ENCODE results near the gene XRCC3. TPM values are rescaled to one million over a fixed set of nuclear protein-coding genes. Genes with fewer than 3 reads are reported as not detected.
A peak's percentile ranks its signal among the peaks of the same experiment; 100 is the strongest.

Gene XRCC3
- total RNA-seq, 1 donor from 2014 or later, result 7.0 TPM

DNA sequence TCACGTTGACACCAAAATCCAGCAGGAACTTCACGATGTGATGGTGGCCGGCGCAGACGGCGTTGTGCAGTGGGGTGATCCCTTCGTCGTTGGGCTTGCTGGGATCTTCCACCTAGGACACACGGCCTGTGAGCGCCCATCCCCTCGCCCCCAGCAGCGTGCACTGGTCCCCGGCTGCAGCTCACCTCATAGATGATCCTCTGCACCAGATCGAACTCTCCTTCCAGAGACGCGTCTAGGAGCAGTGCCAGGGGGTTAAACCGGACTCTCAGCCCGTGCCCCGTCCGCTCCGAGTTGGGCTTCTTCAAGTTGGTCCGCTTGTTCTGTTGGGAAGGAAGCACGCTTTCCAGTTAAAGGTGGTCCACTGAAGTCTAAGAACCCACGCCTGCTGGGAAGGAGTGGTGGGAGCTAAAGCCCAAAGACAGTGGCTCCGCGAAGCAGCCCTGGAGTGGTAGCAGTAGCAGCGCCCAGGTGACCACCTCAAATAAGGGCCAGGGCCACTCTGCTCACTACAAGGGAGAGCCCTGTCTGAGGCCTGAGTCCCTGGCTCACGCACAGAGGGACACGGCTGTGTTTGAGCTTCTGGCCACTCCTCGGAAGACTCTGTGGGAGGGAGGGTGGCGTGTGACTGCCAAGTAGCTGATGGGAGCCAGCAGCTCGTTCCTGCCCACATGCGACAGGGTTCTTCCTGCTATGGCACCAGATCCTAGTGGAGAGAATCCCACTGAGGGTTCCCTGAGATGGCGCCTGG is 23.6 kb upstream of the XRCC3 start:
- DNase-seq, result peak; percentile 47

DNA sequence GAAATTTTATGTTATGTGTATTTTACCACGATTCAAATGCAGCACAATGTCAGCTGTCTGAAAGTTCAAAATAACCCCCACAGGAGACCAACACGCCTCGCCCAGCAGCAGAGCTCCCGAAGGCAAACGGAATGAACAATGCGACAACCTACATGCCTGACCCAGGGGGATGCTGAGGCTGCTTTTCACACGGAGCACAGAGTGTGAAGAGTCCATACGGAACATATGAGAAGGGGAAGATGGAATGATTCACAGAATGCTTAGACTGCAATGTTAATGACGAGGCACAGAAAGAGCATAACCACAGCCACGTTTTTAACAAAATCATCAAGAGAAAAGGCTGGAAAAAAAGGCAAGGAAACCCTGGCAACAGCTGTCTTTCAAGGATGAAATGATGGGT is 22.9 kb upstream of the XRCC3 start:
- DNase-seq, result no peak

DNA sequence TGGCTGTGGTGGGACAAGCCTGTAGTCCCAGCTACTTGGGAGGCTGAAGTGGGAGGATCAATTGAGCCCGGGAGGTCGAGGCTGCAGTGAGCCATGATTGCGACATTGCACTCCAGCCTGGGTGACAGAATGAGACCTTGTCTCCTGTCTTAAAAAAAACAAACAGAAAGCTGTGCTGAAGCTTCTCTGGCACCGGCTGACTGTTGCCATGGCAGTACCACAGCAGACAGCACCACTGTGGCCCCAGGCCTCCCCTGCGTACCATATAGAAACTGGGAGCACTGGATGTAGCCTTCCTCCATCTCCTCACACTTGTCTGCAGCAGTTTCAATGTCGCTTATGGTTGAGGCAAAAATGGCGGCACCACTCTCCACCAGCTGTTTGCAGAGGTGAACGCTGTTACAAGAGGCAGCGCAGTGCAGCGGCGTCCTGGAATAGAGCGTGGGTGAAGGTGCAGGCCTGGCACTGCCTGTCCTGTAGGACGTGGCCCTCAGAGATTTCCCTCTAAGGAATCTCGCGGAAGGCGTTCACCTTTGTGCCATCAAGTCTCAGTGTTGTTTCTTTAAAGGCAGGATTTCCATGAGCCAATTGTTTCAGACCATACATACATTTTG is 22.3 kb upstream of the XRCC3 start:
- DNase-seq, result no peak

DNA sequence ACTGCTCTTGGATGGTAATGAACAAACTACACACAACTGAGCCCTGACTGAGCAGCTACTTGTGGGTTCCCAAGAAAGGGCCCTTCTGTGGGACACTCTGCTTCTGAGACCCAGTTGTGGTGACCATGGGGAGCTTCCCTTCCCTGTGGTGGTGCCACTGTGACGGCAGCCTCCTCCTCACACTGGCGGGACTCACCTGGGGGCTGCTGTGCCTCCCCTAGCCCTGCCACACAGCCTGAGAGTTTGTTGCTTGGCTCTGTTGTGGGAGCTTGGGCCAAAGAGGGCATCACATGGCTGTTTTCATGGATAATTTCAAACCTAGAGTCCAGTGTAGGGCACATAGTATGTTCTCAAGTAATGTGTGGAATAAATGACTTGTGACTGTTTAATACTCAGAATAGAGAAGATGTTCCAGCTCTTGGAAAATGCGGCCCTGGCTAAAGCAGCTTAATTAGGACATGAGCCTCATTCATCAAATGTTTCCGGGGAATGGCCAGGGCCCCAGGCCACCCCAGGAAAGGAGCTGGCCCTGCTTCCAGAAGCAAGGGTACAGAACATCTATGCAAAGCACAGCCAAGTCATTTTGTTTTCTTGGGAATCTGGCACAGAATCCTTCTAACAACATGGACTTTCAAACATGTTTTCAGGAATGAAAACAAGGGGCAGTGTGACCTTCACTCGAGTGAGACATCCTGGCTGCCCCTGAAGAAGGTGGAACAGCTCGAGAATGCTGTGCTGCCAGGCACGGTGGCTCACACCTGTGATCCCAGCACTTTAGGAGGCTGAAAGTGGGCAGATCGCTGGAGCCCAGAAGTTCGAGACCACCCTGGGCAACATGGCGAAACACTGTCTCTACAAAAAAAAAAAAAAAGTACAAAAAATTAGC is 21.5 kb upstream of the XRCC3 start:
- no peak for DNase-seq

DNA sequence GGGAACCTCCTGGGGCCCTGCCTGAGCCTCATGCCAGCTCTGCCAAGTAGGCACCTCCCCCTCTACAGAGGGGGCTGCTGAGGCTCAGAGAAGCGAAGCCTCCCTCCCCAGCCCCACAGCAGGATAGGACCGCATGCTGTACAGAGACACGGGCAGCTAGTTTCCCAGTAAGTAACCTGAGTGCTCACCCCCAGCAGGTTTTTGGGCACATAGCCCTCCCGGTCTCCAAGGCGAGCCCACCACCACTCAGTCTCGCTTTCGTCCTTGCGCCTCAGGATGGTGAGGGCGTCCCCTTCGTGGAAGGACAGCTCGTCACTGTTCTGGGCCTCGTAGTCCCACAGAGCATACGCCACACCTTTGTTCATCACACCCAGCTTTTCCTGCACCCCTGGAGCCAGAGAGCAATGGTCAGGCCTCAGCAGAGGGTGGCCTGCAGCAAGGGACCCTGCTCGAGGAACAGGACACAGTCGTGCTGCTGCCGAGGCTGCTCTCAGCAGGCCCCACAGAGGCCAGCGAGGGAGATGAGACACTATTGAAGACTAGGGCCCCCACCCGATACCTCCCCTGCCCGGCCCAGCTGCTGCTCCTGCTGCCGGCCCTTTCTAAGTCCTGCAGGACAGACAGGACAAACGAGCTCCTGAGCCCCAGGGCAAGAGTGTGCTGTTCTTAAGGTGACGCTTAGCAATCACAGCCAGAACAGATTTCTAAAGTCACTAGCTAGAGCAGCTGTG is 20.7 kb upstream of the XRCC3 start:
- no peak for DNase-seq

DNA sequence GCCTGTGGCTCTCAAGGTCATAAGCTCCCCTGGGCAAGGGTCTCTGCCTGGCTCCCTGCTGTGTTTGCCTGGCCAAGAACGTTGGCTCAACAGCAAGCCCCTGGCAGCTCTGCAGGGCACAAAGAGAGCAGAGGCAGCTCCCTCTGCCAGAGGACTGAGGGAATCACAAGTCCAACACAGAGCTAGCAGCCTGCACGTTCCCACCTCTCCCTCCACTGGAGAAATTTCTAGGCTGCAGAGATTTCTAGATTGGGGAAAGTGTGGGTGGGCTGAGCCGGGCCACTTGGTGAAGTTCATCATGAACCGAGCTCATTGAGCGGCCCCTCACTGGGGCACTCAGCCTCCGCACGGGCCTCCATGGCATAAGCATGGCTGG is 20.2 kb upstream of the XRCC3 start:
- DNase-seq, result no peak

DNA sequence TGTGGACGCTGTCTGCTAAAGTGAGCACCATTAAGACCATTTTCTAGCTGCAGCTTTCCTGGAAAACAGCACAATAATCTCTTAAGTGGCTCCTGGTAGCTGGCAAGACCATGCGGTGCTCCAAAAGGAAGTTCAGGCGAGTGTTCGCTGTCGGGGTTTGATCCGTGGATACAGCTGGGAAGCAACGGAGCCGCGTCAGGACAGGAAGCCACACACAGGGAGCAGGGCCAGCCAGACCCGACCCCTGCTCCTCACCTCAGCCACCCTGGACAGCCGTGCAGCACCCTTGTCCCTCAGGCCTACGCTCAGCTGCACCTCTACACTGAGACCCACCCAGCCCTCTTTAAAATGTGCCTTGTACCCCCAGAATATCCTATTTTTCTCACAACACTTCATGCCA is 19.8 kb upstream of the XRCC3 start:
- DNase-seq, result no peak

DNA sequence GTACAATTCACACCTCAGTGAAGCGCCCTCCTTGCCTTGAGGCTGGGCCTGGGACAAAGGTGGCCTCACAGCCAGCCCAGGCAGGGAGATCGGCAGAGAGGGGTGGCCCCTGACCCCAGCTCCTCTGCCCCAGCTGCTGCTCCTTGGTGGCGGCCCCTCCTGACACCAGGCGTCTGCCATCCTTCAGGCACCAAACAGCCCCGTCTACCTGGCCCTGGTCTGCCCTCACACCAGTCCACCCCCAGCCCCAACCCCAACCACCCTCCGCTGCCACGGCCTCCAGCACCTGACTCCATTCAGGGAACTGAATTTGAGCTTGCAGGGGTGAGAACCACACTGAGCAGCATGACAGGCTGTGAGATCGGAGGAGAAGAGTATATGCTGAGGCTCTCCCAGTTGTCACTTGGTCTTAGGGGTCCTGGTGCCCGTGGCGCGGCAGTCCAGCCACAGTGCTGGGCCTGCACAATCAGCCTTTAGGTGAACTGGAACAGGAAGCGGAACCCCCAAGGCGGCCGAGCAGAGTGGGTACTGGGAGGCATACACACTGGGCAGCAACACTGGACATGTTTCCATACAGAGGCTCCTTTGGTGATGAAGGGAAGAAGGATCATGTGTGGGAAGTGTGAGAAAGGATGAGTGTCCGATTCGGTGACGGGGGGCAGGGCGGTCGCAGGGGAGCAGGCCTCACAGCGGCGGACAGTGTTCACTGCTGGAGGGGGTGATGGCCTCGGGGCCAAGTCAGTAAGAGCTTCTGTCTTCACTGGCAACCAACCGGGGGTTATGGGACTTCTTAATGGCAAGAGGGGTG is 19.0 kb upstream of the XRCC3 start:
- no peak for DNase-seq

DNA sequence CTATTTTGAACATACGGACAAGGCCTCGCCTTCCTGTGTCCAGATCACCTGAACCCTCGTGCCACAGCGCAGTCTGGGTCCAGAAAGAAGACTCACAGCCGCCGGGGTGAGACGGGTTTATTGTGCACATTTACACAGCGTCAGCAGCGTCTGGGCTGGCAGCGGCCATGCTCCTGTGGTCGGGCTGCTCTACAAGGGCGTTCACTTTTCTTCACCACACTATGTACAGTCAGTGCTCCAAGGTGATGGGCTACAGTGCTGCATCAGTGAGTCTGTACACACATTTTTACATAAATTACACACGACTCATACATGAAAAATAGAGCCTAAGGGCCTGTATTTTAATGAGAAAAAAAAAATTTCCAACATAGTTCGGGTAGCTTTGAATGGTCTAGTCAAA is 18.4 kb upstream of the XRCC3 start:
- DNase-seq, result no peak

DNA sequence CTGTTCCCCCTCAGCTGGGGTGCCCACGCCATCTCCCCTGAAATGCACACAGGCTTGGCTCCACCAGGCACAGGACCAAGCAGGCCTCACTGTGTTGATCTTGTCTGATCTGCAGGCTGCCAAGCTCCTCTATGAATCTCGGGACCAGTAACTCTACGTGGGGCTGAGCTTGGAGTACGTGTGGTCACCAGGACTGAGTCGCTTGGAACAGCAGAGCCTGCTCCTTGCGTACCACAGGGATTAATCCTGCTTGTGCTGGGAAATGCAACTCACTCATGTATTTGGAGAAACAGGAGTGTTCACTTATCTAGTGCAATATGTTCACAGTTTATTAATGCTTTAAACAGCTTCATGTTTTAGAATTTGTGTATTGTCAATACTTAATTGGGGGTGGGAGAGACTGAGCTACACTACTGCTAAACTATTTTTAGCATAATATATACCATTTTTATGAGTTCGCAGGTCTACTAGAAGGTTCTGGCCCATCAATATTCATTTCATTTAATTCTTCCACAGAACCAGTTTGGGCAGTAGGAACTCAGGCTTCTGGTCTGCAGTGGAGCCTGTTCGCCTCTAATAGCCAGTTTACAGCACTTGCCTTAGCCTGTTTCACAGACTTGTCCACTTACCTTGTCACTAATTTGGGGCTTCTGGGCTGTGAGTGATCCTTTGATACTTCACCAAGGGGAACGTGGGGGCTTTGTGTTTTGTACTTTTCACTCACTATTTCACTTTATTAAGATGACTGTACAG is 17.8 kb upstream of the XRCC3 start:
- no peak for DNase-seq

DNA sequence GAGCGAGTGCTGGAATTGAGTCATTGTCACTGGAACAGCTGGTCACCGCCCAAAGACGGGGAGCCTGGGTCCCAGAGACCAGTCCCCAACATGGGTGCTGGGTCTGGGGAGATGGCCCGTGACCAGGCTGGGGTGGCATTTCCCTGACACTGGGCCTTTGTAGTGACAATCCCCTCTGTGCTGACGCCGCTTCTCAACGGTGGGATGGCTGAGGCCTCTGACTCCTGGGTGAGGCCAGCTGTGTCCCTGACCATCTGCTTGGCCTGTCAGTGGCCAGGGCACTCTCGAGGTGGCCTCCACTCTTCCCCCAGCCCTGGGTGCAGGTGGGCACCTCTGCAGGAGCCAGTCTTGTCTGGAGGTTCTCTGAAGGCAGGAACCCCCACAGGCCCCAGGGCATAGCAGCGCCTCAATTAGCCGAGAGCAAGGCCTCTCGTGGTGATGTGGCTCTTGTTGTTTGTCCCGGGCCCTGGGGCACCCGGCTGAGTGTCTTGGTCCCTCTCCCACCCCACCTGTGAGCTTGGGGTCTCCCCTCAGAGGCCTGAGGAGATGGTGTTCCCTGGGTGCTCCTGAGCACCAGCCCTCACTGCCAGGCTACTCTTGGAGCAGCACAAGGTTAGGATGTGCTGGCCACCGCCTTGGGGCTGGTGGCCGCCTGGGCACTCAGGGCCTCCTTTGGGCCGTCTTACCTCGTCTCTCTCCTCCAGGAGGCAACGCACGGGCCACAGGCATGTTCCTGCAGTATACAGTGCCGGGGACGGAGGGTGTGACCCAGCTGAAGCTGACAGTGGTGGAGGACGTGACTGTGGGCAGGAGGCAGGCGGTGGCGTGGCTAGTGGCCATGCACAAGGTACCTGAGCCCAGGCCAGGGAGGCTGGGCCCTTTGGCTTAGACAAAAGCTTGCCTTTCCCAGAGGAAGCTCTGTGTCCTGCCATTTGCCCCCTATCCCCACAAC is 16.9 kb upstream of the XRCC3 start:
- no peak for DNase-seq

DNA sequence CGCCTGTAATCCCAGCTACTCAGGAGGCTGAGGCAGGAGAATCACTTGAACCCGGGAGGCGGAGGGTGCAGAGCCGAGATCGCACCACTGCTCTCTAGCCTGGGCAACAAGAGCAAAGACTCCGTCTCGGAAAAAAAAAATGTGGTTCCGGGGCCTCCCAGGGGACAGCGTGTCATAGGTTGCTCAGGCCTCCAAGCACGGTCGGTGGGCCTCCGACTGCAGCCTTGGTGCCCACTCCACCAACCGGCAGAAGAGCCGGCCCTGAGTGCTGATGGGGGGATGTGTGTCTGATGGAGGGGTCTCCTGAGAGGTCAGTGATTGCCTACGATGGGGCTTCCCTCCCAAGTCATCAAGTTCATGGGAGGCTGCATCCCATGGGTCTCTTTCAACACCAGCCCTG is 16.2 kb upstream of the XRCC3 start:
- no peak for DNase-seq

DNA sequence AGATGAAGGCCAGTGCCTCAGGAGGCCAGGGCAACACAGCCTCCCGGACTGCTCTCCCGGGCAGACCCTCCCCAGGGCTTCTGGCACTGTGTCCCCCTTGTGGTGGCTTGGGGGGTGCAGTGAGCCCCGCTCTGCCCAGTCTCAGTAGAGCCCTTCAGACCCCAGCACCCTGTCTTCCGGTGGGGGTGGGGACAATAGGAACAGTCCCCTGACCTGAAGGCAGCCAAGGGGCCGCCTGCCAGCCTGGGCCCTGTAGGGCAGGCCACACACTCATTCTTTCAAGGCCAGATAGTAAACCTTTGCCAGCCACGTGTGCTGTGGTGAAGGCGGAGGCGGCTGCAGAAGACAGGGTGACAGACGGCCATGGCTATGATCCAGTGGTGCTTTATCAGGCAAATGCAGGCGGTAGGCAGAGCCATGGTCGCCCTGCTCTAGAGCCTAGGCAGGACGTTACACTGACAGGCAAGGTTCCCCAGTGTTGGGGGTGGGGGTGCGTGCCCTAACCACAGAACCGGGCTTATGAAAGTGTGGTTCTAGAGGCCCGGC is 15.3 kb upstream of the XRCC3 start:
- DNase-seq, result no peak

DNA sequence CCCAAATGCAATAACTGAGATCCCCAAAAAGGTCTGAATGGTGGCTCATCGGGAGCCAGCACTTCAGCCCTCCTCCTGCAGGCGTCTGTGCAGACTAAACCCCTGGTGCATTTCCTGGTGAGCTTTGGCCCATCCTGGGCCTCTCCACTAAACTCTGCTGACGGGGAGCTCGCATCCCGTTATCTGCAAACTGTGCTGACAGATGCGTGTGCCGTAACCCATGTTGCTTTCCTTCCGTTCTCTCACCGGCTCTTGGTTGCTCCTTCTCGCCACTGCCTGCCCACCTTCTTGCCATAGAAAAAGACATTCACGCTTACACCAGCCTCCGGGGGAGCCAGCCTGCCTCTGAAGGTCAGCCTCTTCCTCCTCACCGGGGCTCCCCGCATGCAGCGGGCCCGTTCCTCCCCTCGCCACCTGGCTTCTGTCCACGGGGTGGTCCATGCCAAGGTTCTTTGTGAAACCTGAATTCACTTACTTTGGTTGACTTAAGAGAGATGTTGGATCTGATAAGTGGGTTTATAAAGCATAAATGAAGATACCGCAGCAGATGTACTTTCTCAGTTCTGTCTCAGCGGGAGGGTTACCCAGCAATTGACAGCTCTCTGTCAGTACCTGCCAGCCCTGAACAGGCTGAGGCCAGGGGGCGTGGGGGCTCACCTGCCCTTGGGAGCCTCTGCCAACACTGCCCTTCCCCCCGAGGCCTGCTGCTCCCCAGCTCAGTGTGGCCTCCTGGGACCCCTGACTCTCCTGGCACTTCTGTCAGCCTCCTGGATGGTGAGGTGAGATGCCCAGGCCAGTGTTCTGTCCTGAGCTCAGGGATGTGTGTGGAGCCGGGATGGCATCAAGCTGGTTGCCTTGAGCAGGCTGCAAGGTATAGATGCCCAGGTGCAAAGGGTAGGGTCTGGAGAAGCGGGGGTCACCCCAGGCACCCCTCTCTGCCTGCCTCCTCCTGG is 14.5 kb upstream of the XRCC3 start:
- DNase-seq, result no peak

DNA sequence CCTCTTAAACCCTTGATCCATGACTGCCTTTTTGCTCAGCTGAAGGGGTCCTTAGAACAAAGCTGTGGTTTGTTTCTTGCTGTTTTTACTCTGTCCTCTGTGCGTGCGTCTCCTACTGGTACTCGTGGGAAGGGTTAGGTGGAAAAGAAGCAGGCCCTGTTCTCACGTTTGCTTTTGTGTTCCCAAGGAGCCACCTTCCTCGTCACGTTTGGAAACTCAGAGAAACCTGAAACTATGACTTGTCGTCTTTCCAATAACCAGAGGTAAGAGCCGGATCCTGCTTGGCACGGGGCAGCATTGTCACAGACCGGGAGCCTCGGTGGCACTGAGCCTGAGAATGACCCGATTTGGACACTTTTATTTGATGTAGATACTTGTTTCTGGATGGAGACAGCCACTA is 13.5 kb upstream of the XRCC3 start:
- no peak for DNase-seq

DNA sequence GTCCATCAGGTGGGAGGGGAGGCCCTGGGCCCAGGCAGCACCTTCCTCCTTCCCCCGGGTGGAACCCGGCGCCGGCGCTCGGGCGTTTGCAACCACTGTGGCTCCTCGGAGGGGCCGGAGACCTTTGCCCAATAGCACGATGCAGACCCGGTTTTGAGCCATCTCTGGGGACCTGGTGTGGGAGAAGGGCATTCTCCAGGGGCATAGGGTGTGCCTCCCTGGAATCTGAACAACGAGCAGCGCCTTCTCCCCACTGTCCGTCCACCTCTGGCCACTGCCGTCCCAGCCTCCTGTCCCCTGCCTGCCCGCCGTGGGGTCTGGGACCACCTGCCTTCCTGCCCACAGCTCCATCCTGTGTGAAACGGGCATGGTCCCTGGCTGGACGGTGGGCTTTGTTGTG is 12.9 kb upstream of the XRCC3 start:
- no peak for DNase-seq

DNA sequence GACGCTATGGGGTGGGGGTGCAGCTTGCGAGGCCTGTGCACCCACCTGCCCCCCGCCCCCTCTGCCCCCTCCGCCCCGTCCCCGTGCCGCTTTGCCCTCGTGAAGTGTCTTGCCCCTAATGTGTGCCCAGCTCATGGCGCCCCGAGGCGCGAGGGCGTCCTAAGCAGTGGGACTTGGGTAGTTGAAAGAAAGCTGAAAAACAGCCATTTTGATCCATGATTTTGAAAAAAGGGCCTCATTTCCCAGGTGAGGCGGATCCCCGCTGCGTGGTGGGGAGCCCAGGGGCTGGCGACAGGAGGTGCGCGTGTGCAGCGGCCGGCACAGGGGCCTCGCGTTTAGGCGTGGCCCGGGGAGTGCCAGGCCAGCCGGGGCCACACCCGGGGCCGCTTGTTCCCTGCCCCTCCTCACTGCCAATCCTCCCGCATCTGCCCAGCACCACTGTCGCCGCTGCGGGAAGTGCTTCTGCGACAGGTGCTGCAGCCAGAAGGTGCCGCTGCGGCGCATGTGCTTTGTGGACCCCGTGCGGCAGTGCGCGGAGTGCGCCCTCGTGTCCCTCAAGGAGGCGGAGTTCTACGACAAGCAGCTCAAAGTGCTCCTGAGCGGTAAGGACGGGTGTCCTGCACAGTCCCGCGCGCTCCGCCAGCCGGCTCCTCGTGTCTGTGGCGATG is 12.2 kb upstream of the XRCC3 start:
- peak; percentile 49 for DNase-seq

DNA sequence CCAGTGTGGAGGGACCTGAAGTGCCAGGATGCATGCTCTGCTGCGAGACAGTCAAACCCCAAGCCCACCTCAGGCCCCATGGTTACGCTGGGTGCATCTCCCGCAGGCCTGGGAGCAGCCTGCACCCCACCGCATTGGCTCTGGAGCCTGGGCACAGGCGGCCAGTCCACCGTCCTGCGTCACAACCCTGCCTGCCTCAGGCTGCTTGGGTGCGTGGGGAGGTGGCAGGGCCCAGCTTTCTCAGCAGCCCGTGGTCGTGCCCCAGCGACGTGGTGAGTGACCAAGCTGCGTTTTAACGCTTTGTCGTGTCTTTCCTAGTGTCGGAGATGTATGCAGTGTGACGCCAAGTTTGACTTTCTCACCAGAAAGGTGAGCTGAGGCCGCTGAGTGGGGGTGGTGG is 11.2 kb upstream of the XRCC3 start:
- DNase-seq, result no peak
